ENCODE results near the gene OR2B6.

Gene OR2B6

DNA sequence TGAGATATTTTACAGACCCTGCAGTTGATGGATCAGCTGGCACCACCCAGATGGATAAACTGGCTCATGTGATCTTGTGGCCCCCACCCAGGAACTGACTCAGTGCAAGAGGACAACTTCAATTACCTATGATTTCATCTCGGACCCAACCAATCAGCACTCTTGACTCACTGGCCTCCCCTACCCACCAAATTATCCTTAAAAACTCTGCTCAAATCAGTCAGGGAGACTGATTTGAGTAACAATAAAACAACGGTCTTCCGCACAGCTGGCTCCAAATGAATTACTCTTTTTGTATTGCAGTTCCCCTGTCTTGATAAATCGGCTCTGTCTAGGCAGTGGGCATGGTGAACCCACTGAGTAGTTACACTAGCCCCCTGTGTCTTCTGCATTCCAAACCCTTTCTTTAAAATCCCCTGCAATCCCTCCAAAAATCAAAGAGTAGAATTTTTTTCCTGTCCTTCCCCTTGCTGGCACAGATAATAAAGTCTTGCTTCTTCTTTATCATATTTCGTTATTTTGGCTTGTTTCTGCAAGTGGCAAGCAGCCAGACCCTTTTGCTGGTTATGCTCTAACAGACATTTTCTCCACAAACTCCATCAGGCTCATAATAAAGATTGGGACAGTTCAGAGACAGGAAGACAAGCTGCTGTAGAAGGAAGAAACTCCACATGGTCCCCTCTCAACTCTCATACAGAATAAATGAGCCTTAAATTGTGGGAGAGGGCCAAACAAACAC lies 48.3 kb downstream of the OR2B6 start:
- H3K27me3 ChIP-seq = no peaks in the 10 kb centered on the region
- TF ChIP-seq Cebpa-rat (IDR thresholded peaks at IDR 0.05) = no peak
- no peak overlapping the region for H3K27ac ChIP-seq
- H3K4me2 ChIP-seq = no peak overlapping the region
- no peaks in the 10 kb centered on the region for H3K36me3 ChIP-seq
- no peak overlapping the region for H3K4me3 ChIP-seq
- H4K20me1 ChIP-seq = no peaks in the 10 kb centered on the region
- H3K9me3 ChIP-seq = no peaks in the 10 kb centered on the region
- H3K9ac ChIP-seq = no peak overlapping the region
- peaks cover 6% of the 10 kb centered on the region for H3K4me1 ChIP-seq

GRCh38 chr6:28005975-28006374 lies 48.9 kb downstream of the OR2B6 start:
- Histone ChIP-seq H3K27me3 (no peaks in the 10 kb centered on the region), H4K20me1 (no peaks in the 10 kb centered on the region), H3K9me3 (no peaks in the 10 kb centered on the region; the same call in 1 of the 2 replicates), H3K4me1 (peaks cover 6% of the 10 kb centered on the region), H3K4me2 (no peak overlapping the region), H3K27ac (no peak overlapping the region), H3K4me3 (no peak overlapping the region), H3K9ac (no peak overlapping the region), H3K36me3 (no peaks in the 10 kb centered on the region)
- no peak for TF ChIP-seq Cebpa-rat (IDR thresholded peaks at IDR 0.05)

Measured in BLaER1 (cell line).